GM19193 (cell line): ENCODE data around the gene CMIP.

ENCODE experiments used
- POLR2A ChIP-seq: IDR thresholded peaks from 4 replicates; pipeline ENCODE4 v1.6.1; 2011; ENCODE audit not compliant: insufficient read depth, insufficient read length; ENCODE audit errors: extremely low read depth

Gene CMIP

GRCh38 chr16:81597079-81597658, 152.6 kb downstream of the CMIP start:
- TF ChIP-seq POLR2A = no peak

- no peak for TF ChIP-seq POLR2A
These were observed 153.5 kb downstream of the CMIP start for GRCh38 chr16:81598083-81598482.

- TF ChIP-seq POLR2A = no peak
These were observed 154.6 kb downstream of the CMIP start for GRCh38 chr16:81599034-81599744.

GRCh38 chr16:81600275-81600674, 155.7 kb downstream of the CMIP start:
- no peak for TF ChIP-seq POLR2A

- TF ChIP-seq POLR2A = no peak
These were observed 156.4 kb downstream of the CMIP start for GRCh38 chr16:81601008-81601428.

- no peak for TF ChIP-seq POLR2A
These were observed 157.1 kb downstream of the CMIP start for GRCh38 chr16:81601601-81602255.

GRCh38 chr16:81602256-81602776, 157.7 kb downstream of the CMIP start:
- TF ChIP-seq POLR2A = no peak

GRCh38 chr16:81602792-81603191, 158.2 kb downstream of the CMIP start:
- TF ChIP-seq POLR2A = no peak

- no peak for TF ChIP-seq POLR2A
These were observed 160.4 kb downstream of the CMIP start for GRCh38 chr16:81604960-81605383.

GRCh38 chr16:81606039-81606438, 161.4 kb downstream of the CMIP start:
- no peak for TF ChIP-seq POLR2A

- no peak for TF ChIP-seq POLR2A
These were observed 162.4 kb downstream of the CMIP start for GRCh38 chr16:81607006-81607405.

- TF ChIP-seq POLR2A = no peak
These were observed 163.4 kb downstream of the CMIP start for GRCh38 chr16:81607805-81608522.

GRCh38 chr16:81608523-81609209, 164.1 kb downstream of the CMIP start:
- no peak for TF ChIP-seq POLR2A

GRCh38 chr16:81609323-81609892, 164.8 kb downstream of the CMIP start:
- TF ChIP-seq POLR2A = no peak
